Panc1 (cell line): Measurements from ENCODE around the gene ERCC2. TPM values are rescaled to one million over a fixed set of nuclear protein-coding genes. Genes with fewer than 3 reads are reported as not detected.

ENCODE experiments used
- ATAC-seq: fragments of 200-7000 bp; cut with Tn5 transposase; 2 replicates; pipeline ENCODE4 v1.9.1; 2020; ENCODE audit warnings: mild to moderate bottlenecking, moderate library complexity
- BruUV-seq: library from RNA; stranded (reverse); fragments of 400-500 nt; replicated peaks from 2 replicates; lab custom pipeline; 2021; lab: Mats Ljungman, UMichigan
- CTCF ChIA-PET: fragments of 300-600 bp; sonication (Branson Sonifier 250); formaldehyde crosslinking; loops from one replicate; lab custom pipeline; 2022; ENCODE audit warnings: antibody characterized with exemption; lab: Charles Lee
- POLR2A ChIA-PET: fragments of 300-600 bp; sonication (Branson Sonifier 250); formaldehyde crosslinking; loops from one replicate; lab custom pipeline; 2022; ENCODE audit warnings: antibody characterized with exemption; lab: Charles Lee
- DNase-seq: peaks from one replicate; pipeline ENCODE4 v3.0.0-alpha.2; 2010; ENCODE audit warnings: low read depth, low spot score
- H3K27ac ChIP-seq: 2 replicates; pipeline ENCODE4 v1.5.1; 2011; ENCODE audit warnings: mild to moderate bottlenecking, low read length, inconsistent platforms
- H3K27me3 ChIP-seq: fragments of 200-500 bp; sonication (Bioruptor generic); 2 replicates; pipeline ENCODE4 v1.6.0; 2014; ENCODE audit warnings: low read length, inconsistent platforms; ENCODE audit not compliant: control insufficient read depth, insufficient read depth
- H3K36me3 ChIP-seq: fragments of 200-500 bp; sonication (Bioruptor generic); 2 replicates; pipeline ENCODE4 v1.5.1; 2014; ENCODE audit warnings: inconsistent platforms, mild to moderate bottlenecking, low read length, moderate library complexity; ENCODE audit not compliant: control insufficient read depth, insufficient read depth
- H3K4me1 ChIP-seq: 2 replicates; pipeline ENCODE4 v1.5.1; 2011; ENCODE audit warnings: inconsistent platforms, mild to moderate bottlenecking, low read length, moderate library complexity; ENCODE audit not compliant: control insufficient read depth, insufficient read depth
- H3K4me3 ChIP-seq, 2 experiments: 2 replicates each; pipeline ENCODE4 v1.5.1; 2011 to 2012; ENCODE audit warnings: low read depth in 2 of 2, low read length in 2 of 2, mild to moderate bottlenecking in 2 of 2, inconsistent platforms in 1 of 2, moderate library complexity in 1 of 2
- H3K9me3 ChIP-seq: fragments of 200-500 bp; sonication (Bioruptor generic); 2 replicates; pipeline ENCODE4 v1.5.1; 2014; ENCODE audit warnings: low read depth, mild to moderate bottlenecking, inconsistent platforms, low read length, moderate library complexity; ENCODE audit not compliant: control insufficient read depth, insufficient read depth
- POLR2AphosphoS5 ChIP-seq: IDR thresholded peaks from 2 replicates; pipeline ENCODE4 v1.6.1; 2012; ENCODE audit warnings: mild to moderate bottlenecking, low read depth, low read length, moderate library complexity
- SIN3A ChIP-seq: IDR thresholded peaks from 2 replicates; pipeline ENCODE4 v1.6.1; 2012; ENCODE audit warnings: low read depth, mild to moderate bottlenecking, low read length, moderate library complexity, borderline replicate concordance; ENCODE audit not compliant: insufficient read depth
- TCF7L2 ChIP-seq: IDR thresholded peaks from 2 replicates; pipeline ENCODE4 v1.6.1; 2011; ENCODE audit warnings: mild to moderate bottlenecking, low read depth, low read length, inconsistent platforms
- in situ Hi-C: cut with HindIII; loops from 2 replicates; pipeline ENCODE4 v1.10.0; 2016; ENCODE audit warnings: low sequenced_read_pairs, low pct_unique_long_range_greater_than_20kb
- intact Hi-C: fragments of 100-400 bp; cut with micrococcal nuclease; formaldehyde crosslinking; loops from one replicate; pipeline ENCODE4 v1.10.0; 2022; ENCODE audit not compliant: unreplicated experiment
- total RNA-seq: library from RNA; stranded (reverse); gene quantifications from one replicate; pipeline ENCODE4 v1.2.1, GENCODE V29; 2021; ENCODE audit not compliant: unreplicated experiment
- TF ChIP-seq, protein P1 (sequence below): fragments of 450-650 bp; IDR thresholded peaks from 2 replicates; pipeline ENCODE4 v1.5.1; 2017; ENCODE audit warnings: mild to moderate bottlenecking
- TF ChIP-seq, protein P2 (sequence below), 2 experiments: IDR thresholded peaks; 2 replicates each; pipeline ENCODE4 v1.6.1; 2011 to 2012; ENCODE audit warnings: low read depth in 2 of 2, control low read depth in 1 of 2, low read length in 1 of 2, mild to moderate bottlenecking in 1 of 2, moderate library complexity in 1 of 2; ENCODE audit not compliant: insufficient read depth in 1 of 2

The ERCC2 gene
- total RNA-seq, 1 experiment from 2014 or later = 32.5 TPM

DNA sequence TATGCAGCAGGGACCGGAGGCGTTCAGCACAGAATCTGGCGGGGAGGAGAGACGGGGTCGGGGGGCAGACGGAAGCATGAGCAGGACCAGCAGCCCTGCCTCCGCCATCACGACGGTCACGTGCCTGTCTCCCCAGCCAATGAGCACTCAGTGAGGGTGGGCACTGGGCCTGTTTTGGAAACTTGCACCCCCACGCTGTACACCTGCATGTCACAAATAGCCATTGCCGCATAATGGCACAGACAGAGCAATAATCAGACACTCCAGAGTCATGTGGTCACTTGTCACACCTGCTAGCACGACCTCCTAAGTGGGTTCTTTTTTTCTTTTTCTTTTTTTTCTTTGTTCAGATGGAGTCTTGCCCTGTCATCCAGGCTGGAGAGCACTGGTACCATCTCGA, 8.8 kb downstream of the ERCC2 start:
- Histone ChIP-seq H3K4me3 (no peak overlapping the region), H3K36me3 (no peaks in the 10 kb centered on the region), H3K4me1 (no peaks in the 10 kb centered on the region), H3K9me3 (no peaks in the 10 kb centered on the region), H3K27ac (no peak overlapping the region), H3K27me3 (no peaks in the 10 kb centered on the region)
- in situ Hi-C loops (no loop called here), intact Hi-C loops (no loop called here)
- ATAC-seq (no peak), DNase-seq (no peak)
- ChIA-PET CTCF (no interaction called here), POLR2A (no interaction called here)
- no peak for TF ChIP-seq SIN3A
- no peak for TF ChIP-seq TCF7L2
- TF ChIP-seq POLR2AphosphoS5 = no peak
- TF ChIP-seq, protein P1, sequence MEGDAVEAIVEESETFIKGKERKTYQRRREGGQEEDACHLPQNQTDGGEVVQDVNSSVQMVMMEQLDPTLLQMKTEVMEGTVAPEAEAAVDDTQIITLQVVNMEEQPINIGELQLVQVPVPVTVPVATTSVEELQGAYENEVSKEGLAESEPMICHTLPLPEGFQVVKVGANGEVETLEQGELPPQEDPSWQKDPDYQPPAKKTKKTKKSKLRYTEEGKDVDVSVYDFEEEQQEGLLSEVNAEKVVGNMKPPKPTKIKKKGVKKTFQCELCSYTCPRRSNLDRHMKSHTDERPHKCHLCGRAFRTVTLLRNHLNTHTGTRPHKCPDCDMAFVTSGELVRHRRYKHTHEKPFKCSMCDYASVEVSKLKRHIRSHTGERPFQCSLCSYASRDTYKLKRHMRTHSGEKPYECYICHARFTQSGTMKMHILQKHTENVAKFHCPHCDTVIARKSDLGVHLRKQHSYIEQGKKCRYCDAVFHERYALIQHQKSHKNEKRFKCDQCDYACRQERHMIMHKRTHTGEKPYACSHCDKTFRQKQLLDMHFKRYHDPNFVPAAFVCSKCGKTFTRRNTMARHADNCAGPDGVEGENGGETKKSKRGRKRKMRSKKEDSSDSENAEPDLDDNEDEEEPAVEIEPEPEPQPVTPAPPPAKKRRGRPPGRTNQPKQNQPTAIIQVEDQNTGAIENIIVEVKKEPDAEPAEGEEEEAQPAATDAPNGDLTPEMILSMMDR = no peak
- TF ChIP-seq, protein P2, sequence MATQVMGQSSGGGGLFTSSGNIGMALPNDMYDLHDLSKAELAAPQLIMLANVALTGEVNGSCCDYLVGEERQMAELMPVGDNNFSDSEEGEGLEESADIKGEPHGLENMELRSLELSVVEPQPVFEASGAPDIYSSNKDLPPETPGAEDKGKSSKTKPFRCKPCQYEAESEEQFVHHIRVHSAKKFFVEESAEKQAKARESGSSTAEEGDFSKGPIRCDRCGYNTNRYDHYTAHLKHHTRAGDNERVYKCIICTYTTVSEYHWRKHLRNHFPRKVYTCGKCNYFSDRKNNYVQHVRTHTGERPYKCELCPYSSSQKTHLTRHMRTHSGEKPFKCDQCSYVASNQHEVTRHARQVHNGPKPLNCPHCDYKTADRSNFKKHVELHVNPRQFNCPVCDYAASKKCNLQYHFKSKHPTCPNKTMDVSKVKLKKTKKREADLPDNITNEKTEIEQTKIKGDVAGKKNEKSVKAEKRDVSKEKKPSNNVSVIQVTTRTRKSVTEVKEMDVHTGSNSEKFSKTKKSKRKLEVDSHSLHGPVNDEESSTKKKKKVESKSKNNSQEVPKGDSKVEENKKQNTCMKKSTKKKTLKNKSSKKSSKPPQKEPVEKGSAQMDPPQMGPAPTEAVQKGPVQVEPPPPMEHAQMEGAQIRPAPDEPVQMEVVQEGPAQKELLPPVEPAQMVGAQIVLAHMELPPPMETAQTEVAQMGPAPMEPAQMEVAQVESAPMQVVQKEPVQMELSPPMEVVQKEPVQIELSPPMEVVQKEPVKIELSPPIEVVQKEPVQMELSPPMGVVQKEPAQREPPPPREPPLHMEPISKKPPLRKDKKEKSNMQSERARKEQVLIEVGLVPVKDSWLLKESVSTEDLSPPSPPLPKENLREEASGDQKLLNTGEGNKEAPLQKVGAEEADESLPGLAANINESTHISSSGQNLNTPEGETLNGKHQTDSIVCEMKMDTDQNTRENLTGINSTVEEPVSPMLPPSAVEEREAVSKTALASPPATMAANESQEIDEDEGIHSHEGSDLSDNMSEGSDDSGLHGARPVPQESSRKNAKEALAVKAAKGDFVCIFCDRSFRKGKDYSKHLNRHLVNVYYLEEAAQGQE (IDR thresholded peaks at IDR 0.05; ENCODE audit: insufficient read depth in 1 of 2, low read depth in 2 of 2, low read length in 1 of 2) = no peak
- no TSS peak for BruUV-seq

DNA sequence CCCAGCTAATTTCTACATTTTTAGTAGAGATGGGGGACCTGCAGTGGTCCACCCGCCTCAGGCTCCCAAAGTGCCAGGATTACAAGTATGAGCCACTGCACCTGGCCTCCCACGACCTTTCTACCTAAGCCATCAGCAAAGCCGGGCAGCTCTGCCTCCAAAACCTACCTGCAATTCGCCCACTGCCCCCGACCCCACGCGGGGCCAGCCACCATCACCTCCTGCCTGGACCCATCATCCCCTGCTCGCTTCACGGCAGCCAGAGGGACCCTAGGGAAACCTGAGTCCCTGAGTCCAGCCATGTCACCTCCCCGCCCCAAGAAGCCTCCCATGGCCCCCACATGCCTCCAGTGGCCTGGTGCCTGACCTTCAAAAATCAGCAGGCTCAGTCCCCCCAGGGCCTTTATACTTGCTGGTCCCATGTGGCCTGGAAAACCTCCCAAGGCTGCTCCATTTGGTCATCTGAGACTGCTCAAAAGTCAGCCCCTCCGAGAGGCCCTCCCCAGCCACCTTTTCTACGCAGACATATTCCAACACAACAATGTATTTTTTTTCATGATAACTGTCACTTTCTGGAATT, 12.1 kb downstream of the ERCC2 start:
- no TSS peak for BruUV-seq
- no peak for DNase-seq
- CTCF ChIA-PET = no interaction called here
- Histone ChIP-seq H3K4me3 (no peak overlapping the region), H3K27ac (no peak overlapping the region), H3K9me3 (no peaks in the 10 kb centered on the region), H3K27me3 (no peaks in the 10 kb centered on the region), H3K4me1 (no peaks in the 10 kb centered on the region), H3K36me3 (no peaks in the 10 kb centered on the region; the same call in 1 of the 2 replicates)
- in situ Hi-C loops = no loop called here
- intact Hi-C loops = no loop called here
- POLR2A ChIA-PET = no interaction called here
- TF ChIP-seq, protein P1 = no peak
- TF ChIP-seq TCF7L2 (no peak), POLR2AphosphoS5 (no peak), SIN3A (no peak)
- ATAC-seq = no peak
